Epithelial cell of esophagus (primary cell): ENCODE results near the gene ONECUT3.
"Not testable (repeated sequence)": the region's sequence is repeated elsewhere in the genome, so short reads cannot be mapped to it uniquely, and the experiment has no call there.

Experiments used
- DNase-seq: peaks from one replicate; pipeline ENCODE4 v3.0.0; 2010; ENCODE audit warnings: low read depth
- H3K4me3 ChIP-seq: 2 replicates; pipeline ENCODE4 v1.5.1; 2011; ENCODE audit warnings: mild to moderate bottlenecking, low read length, control low read depth
- CTCF ChIP-seq: IDR thresholded peaks from 2 replicates; pipeline ENCODE4 v1.5.1; 2011; ENCODE audit warnings: low read depth, mild to moderate bottlenecking, low read length, control low read depth, inconsistent platforms; ENCODE audit not compliant: insufficient read depth; ENCODE audit errors: missing control alignments

The ONECUT3 gene

GRCh38 chr19:1756705-1757465, 3.6 kb downstream of the ONECUT3 start:
- DNase-seq: no peak
- no peak overlapping the region for H3K4me3 ChIP-seq
- no peak for TF ChIP-seq CTCF

- no peak for DNase-seq
- no peak overlapping the region for H3K4me3 ChIP-seq
- TF ChIP-seq CTCF: no peak
Measured at GRCh38 chr19:1757468-1758230, 4.3 kb downstream of the ONECUT3 start.

GRCh38 chr19:1758231-1758577, 4.9 kb downstream of the ONECUT3 start:
- no peak for TF ChIP-seq CTCF
- DNase-seq: no peak
- no peak overlapping the region for H3K4me3 ChIP-seq

- no peak overlapping the region for H3K4me3 ChIP-seq
- DNase-seq: no peak
- TF ChIP-seq CTCF: no peak
Measured at GRCh38 chr19:1758959-1759903, 5.9 kb downstream of the ONECUT3 start.

DNA sequence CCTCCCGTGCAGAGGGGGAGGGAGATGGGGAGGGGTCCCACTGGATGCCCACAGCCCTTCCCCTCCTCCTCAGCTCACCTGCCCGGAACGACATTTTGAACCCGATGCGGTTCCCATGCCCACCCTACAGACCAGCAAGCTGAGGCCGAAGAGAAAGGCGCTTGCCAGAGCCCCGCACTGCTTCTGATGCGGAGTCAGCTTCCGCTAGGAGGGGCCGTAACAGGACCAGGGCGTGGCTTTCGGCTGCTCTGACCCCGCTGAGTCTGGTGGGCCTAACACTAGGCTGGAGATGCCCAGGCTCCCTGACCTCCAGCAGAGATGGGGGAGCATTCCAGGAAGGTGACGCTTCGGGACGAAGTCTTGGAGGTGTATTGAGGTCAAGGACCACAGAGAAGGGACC, 6.7 kb downstream of the ONECUT3 start:
- no peak for TF ChIP-seq CTCF

DNA sequence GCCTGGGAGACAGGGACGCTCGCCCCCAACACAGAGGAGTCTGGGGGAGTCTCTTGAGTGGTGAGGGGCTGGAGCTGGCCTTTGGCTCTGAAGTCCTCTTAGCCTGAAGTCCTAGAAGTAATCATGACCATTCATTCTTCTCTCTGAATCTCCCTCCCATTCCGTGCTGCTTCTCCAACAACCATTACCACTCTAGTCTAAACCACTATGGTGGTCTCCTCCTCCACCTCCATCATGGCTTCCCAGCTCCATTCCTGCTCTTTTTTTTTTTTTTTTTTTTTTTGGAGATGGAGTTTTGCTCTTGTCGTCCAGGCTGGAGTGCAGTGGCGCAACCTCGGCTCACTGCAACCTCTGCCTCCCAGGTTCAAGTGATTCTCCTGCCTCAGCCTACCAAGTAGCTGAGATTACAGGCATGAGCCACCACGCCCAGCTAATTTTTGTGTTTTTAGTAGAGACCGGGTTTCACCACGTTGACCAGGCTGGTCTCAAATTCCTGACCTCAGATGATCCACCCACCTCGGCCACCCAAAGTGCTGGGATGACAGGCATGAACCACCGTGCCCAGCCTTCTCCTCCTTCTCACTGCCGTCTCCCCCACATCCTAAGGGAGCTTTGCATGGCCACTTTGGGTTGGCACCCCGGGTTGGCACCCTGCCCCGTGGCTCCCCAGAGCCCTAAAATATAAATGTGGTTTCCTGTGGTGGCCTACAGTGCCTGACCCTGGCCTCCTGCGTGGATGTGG, 7.7 kb downstream of the ONECUT3 start:
- not testable (repeated sequence) for DNase-seq, H3K4me3 ChIP-seq

More for the DNA sequence above, 6.7 kb downstream of the ONECUT3 start:
- H3K4me3 ChIP-seq: no peak overlapping the region
- no peak for DNase-seq
